Colonic mucosa (tissue), 4 donors: ENCODE measurements around the gene JMJD1C. TPM values are rescaled to one million over a fixed set of nuclear protein-coding genes. Genes with fewer than 3 reads are reported as not detected.
"Not testable (repeated sequence)": the region's sequence is repeated elsewhere in the genome, so short reads cannot be mapped to it uniquely, and the experiment has no call there.

Experiments used
- DNase-seq: peaks from one replicate; pipeline ENCODE4 v3.0.0-alpha.2; 2020
- H3K27ac ChIP-seq: fragments of 200-600 bp; one replicate; pipeline ENCODE4 v1.8.0; 2021
- H3K27me3 ChIP-seq: fragments of 200-600 bp; one replicate; pipeline ENCODE4 v1.8.0; 2021
- H3K36me3 ChIP-seq: fragments of 200-600 bp; one replicate; pipeline ENCODE4 v1.8.0; 2021
- H3K4me1 ChIP-seq: fragments of 200-600 bp; one replicate; pipeline ENCODE4 v1.8.0; 2021; ENCODE audit warnings: mild to moderate bottlenecking
- H3K4me3 ChIP-seq: fragments of 200-600 bp; one replicate; pipeline ENCODE4 v1.8.0; 2021
- H3K9ac ChIP-seq, 2 donors: one replicate each; pipeline ENCODE4 v1.7.0; 2013; ENCODE audit warnings: control low read depth in 2 of 2, low read depth in 2 of 2, low read length in 2 of 2
- H3K9me3 ChIP-seq: fragments of 200-600 bp; one replicate; pipeline ENCODE4 v1.8.0; 2021
- CTCF ChIP-seq: fragments of 200-600 bp; IDR thresholded peaks from one replicate; pipeline ENCODE4 v1.8.0; 2022; ENCODE audit warnings: antibody characterized with exemption, mild to moderate bottlenecking
- intact Hi-C: fragments of 100-400 bp; cut with DNase I; formaldehyde crosslinking; loops from one replicate; pipeline ENCODE4 v1.14.1; 2022
- total RNA-seq, 2 donors: library from RNA; stranded (reverse); fragmentation: NEBNext Ultra II Directional in 1 of 2; extraction: Animal tissue kit (Norgen Biotek cat#: 25700) in 1 of 2; gene quantifications; one replicate each; pipeline ENCODE4 v1.2.1, GENCODE V29; 2021
- donor health status: healthy.
- donor health status: DM: no; HTN: no; CAD: no.
- donor health status: DM: no; HTN: no; CAD: no.

JMJD1C gene
- total RNA-seq, 2 donors from 2014 or later: 37.7 to 72.2 TPM

GRCh38 chr10:63304146-63304545 is 161.6 kb downstream of the JMJD1C start:
- no peak for TF ChIP-seq CTCF
- no peak overlapping the region for H3K4me3 ChIP-seq
- H3K9me3 ChIP-seq: no peaks in the 10 kb centered on the region
- no peaks in the 10 kb centered on the region for H3K27me3 ChIP-seq
- H3K9ac ChIP-seq: no peak overlapping the region
- H3K27ac ChIP-seq: no peak overlapping the region
- no peaks in the 10 kb centered on the region for H3K4me1 ChIP-seq
- DNase-seq: no peak
- intact Hi-C loops: no loop called here
- no peaks in the 10 kb centered on the region for H3K36me3 ChIP-seq

GRCh38 chr10:63300801-63301200 is 165.0 kb downstream of the JMJD1C start:
- H3K9me3 ChIP-seq: no peaks in the 10 kb centered on the region

GRCh38 chr10:63297941-63298340 is 167.8 kb downstream of the JMJD1C start:
- TF ChIP-seq CTCF: no peak

More at GRCh38 chr10:63300801-63301200, 165.0 kb downstream of the JMJD1C start:
- no peaks in the 10 kb centered on the region for H3K36me3 ChIP-seq
- DNase-seq: no peak
- no peak overlapping the region for H3K4me3 ChIP-seq
- intact Hi-C loops: no loop called here
- no peak overlapping the region for H3K27ac ChIP-seq
- no peak for TF ChIP-seq CTCF
- no peaks in the 10 kb centered on the region for H3K27me3 ChIP-seq
- H3K9ac ChIP-seq: no peak overlapping the region
- H3K4me1 ChIP-seq: no peaks in the 10 kb centered on the region

GRCh38 chr10:63294781-63295180 is 171.0 kb downstream of the JMJD1C start:
- Histone ChIP-seq H3K27ac (no peak overlapping the region), H3K4me3 (no peak overlapping the region), H3K4me1 (no peaks in the 10 kb centered on the region), H3K9me3 (no peaks in the 10 kb centered on the region), H3K9ac (no peak overlapping the region), H3K27me3 (no peaks in the 10 kb centered on the region), H3K36me3 (no peaks in the 10 kb centered on the region)
- no peak for TF ChIP-seq CTCF
- intact Hi-C loops: no loop called here
- no peak for DNase-seq

More at GRCh38 chr10:63297941-63298340, 167.8 kb downstream of the JMJD1C start:
- Histone ChIP-seq H3K36me3 (no peaks in the 10 kb centered on the region), H3K9me3 (no peaks in the 10 kb centered on the region), H3K27me3 (no peaks in the 10 kb centered on the region), H3K27ac (no peak overlapping the region), H3K4me3 (no peak overlapping the region), H3K9ac (no peak overlapping the region), H3K4me1 (no peaks in the 10 kb centered on the region)
- no peak for DNase-seq
- intact Hi-C loops: no loop called here

- H3K9ac ChIP-seq, H3K27ac ChIP-seq, DNase-seq, intact Hi-C loops, H3K27me3 ChIP-seq, H3K9me3 ChIP-seq, H3K4me3 ChIP-seq, H3K36me3 ChIP-seq, H3K4me1 ChIP-seq: not testable (repeated sequence)
Observed at GRCh38 chr10:63292847-63293246, 172.9 kb downstream of the JMJD1C start.

GRCh38 chr10:63288170-63288569 is 177.6 kb downstream of the JMJD1C start:
- H3K9me3 ChIP-seq: no peaks in the 10 kb centered on the region
- no peak overlapping the region for H3K27ac ChIP-seq
- no peak overlapping the region for H3K9ac ChIP-seq
- DNase-seq: no peak
- intact Hi-C loops: no loop called here
- no peak for TF ChIP-seq CTCF
- no peaks in the 10 kb centered on the region for H3K27me3 ChIP-seq
- no peaks in the 10 kb centered on the region for H3K4me1 ChIP-seq
- H3K4me3 ChIP-seq: no peak overlapping the region
- no peaks in the 10 kb centered on the region for H3K36me3 ChIP-seq
